Spleen (tissue), 7 donors: ENCODE results near the gene SMAD1.

Source experiments
- POLR2A ChIP-seq, 3 donors: fragments of 450-650 bp; IDR thresholded peaks; one replicate each; pipeline ENCODE4 v1.5.1; 2017; ENCODE audit warnings: antibody characterized with exemption in 3 of 3, mild to moderate bottlenecking in 1 of 3
- POLR2AphosphoS5 ChIP-seq, 3 donors: sonication (generic); formaldehyde crosslinking; IDR thresholded peaks; one replicate each; pipeline ENCODE4 v1.5.1; 2017; ENCODE audit warnings: antibody characterized with exemption in 3 of 3
- TF ChIP-seq, protein P1 (sequence below), 11 experiments: fragments of 200-600 bp in 7 of 11; fragments of 450-650 bp in 4 of 11; sonication (generic) in 4 of 11; IDR thresholded peaks in 8 of 11; conservative IDR thresholded peaks in 3 of 11; 1 replicate in 7 of 11; 2 replicates in 4 of 11; pipeline versions ENCODE4 v1.4.0 to v1.8.0; 2016 to 2021; ENCODE audit warnings: antibody characterized with exemption in 11 of 11, inconsistent platforms in 4 of 11, mild to moderate bottlenecking in 1 of 11
- donor health status: DM: no; HTN: no; CAD: no; lungs with moderate emphysema.
- donor health status: DM: no; HTN: no; CAD: no.
- donor health status: DM: no; HTN: no; CAD: no.

- TF ChIP-seq, protein P1, sequence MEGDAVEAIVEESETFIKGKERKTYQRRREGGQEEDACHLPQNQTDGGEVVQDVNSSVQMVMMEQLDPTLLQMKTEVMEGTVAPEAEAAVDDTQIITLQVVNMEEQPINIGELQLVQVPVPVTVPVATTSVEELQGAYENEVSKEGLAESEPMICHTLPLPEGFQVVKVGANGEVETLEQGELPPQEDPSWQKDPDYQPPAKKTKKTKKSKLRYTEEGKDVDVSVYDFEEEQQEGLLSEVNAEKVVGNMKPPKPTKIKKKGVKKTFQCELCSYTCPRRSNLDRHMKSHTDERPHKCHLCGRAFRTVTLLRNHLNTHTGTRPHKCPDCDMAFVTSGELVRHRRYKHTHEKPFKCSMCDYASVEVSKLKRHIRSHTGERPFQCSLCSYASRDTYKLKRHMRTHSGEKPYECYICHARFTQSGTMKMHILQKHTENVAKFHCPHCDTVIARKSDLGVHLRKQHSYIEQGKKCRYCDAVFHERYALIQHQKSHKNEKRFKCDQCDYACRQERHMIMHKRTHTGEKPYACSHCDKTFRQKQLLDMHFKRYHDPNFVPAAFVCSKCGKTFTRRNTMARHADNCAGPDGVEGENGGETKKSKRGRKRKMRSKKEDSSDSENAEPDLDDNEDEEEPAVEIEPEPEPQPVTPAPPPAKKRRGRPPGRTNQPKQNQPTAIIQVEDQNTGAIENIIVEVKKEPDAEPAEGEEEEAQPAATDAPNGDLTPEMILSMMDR (IDR thresholded peaks at IDR 0.05 in 8 of 11, conservative IDR thresholded peaks at IDR 0.05 in 3 of 11) = no peak
- no peak for TF ChIP-seq POLR2AphosphoS5 (IDR thresholded peaks at IDR 0.05)
- no peak for TF ChIP-seq POLR2A (IDR thresholded peaks at IDR 0.05)
These were observed 50.2 kb downstream of the SMAD1 start for GRCh38 chr4:145531859-145532258.
